ENCODE measurements around the gene RAD23A. TPM values are rescaled to one million over a fixed set of nuclear protein-coding genes. Genes with fewer than 3 reads are reported as not detected.

RAD23A gene
- total RNA-seq, 2 donors from 2014 or later, result 53.7 to 94.6 TPM

- 83 to 92% methylated on average over 5 of the region's 5 CpGs for WGBS, 2 donors
- no peak overlapping the region for H3K27ac ChIP-seq
- intact Hi-C loops (cut with DNase I), result no loop called here
- H3K36me3 ChIP-seq (replicated peaks in 1 of 2; ENCODE audit: insufficient read depth in 1 of 2, low read depth in 2 of 2), result no peaks in the 10 kb centered on the region
- no peak overlapping the region for H3K4me3 ChIP-seq
- H3K27me3 ChIP-seq, result no peaks in the 10 kb centered on the region
- TF ChIP-seq POLR2A (IDR thresholded peaks at IDR 0.05), result no peak
- TF ChIP-seq, protein P1, sequence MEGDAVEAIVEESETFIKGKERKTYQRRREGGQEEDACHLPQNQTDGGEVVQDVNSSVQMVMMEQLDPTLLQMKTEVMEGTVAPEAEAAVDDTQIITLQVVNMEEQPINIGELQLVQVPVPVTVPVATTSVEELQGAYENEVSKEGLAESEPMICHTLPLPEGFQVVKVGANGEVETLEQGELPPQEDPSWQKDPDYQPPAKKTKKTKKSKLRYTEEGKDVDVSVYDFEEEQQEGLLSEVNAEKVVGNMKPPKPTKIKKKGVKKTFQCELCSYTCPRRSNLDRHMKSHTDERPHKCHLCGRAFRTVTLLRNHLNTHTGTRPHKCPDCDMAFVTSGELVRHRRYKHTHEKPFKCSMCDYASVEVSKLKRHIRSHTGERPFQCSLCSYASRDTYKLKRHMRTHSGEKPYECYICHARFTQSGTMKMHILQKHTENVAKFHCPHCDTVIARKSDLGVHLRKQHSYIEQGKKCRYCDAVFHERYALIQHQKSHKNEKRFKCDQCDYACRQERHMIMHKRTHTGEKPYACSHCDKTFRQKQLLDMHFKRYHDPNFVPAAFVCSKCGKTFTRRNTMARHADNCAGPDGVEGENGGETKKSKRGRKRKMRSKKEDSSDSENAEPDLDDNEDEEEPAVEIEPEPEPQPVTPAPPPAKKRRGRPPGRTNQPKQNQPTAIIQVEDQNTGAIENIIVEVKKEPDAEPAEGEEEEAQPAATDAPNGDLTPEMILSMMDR (IDR thresholded peaks at IDR 0.05), result no peak
- peaks cover 5% of the 10 kb centered on the region for H3K4me1 ChIP-seq
- DNase-seq (no peak), ATAC-seq (no peak)
- H3K9me3 ChIP-seq, result no peaks in the 10 kb centered on the region
These were observed 45.6 kb downstream of the RAD23A start for GRCh38 chr19:12991296-12991695.

DNA sequence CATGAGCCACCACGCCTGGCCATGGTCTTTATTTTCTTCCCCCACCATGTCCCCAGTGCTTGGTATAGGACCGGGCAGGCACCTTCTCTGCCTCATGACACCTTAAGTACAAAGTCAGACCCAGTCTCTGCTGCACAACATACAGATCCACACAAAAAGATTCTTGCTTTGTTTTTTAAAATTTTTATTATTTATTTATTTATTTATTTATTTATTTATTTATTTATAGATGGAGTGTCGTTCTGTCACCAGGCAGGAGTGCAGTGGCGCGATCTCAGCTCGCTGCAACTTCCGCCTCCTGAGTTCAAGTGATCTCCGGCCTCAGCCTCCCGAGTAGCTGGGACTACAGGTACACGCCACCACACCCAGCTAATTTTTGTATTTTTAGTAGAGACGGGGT is 47.1 kb downstream of the RAD23A start:
- WGBS, 2 donors, result 88 to 92% methylated on average over 11 of the region's 11 CpGs
- ATAC-seq (no peak), DNase-seq (no peak)
- no peak overlapping the region for H3K27ac ChIP-seq
- TF ChIP-seq POLR2A (IDR thresholded peaks at IDR 0.05), result no peak
- TF ChIP-seq, protein P1 (IDR thresholded peaks at IDR 0.05), result no peak
- H3K4me3 ChIP-seq, result no peak overlapping the region
- intact Hi-C loops (cut with DNase I), result no loop called here
- H3K27me3 ChIP-seq, result no peaks in the 10 kb centered on the region
- no peaks in the 10 kb centered on the region for H3K9me3 ChIP-seq
- peaks cover 18% of the 10 kb centered on the region for H3K4me1 ChIP-seq
- H3K36me3 ChIP-seq (replicated peaks in 1 of 2; ENCODE audit: insufficient read depth in 1 of 2, low read depth in 2 of 2), result no peaks in the 10 kb centered on the region

DNA sequence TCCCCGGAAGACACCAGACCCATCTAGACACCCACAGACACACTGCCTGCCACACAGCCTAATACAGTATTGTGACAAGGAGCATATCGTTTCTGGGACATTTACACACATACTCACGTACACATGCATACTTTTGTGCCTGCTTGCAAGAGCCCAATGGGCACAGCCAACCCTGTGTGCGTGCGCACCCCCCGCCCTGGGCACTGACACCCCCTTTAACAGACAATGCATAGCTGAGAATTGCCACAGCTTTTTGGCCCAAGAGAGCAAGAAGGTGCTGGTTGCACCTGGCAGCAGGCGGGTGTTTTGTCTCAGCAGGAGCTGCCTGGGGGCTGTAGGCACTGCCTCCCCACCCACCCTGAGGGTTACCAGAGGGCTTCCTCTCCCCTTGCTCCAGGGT is 47.9 kb downstream of the RAD23A start:
- no peak overlapping the region for H3K27ac ChIP-seq

GRCh38 chr19:12994701-12995595 is 49.3 kb downstream of the RAD23A start, which contains the start of gene NFIX:
Gene NFIX, plus strand, starts transcription at chr19:12995475. Its CDS starts 363 bp downstream, at chr19:12995838.
- peak; percentile 73 for ATAC-seq
- H3K27ac ChIP-seq, result peak within 1 kb of the TSS; percentile 72 to 81 (median 77)
- peaks cover 23% of the 10 kb centered on the region for H3K4me1 ChIP-seq
- intact Hi-C loops (cut with DNase I), result no loop called here
- no peaks in the 10 kb centered on the region for H3K27me3 ChIP-seq
- peak within 1 kb of the TSS; percentile 39 to 70 for H3K4me3 ChIP-seq
- no peaks in the 10 kb centered on the region for H3K9me3 ChIP-seq
- no peak for TF ChIP-seq POLR2A (IDR thresholded peaks at IDR 0.05)
- TF ChIP-seq, protein P1 (IDR thresholded peaks at IDR 0.05), result no peak
- peaks cover 0 to 3% of the 10 kb centered on the region in 2 donors for H3K36me3 ChIP-seq (replicated peaks in 1 of 2; ENCODE audit: insufficient read depth in 1 of 2, low read depth in 2 of 2)
- 9 to 50% methylated on average over 4 to 78 of the region's 84 CpGs for WGBS, 2 donors
- DNase-seq, result peak; percentile 73 to 79 (median 74)

More for the DNA sequence above, 47.9 kb downstream of the RAD23A start:
- no peak for TF ChIP-seq POLR2A (IDR thresholded peaks at IDR 0.05)
- TF ChIP-seq, protein P1 (IDR thresholded peaks at IDR 0.05), result no peak
- WGBS, 2 donors, result 88 to 92% methylated on average over 1 to 7 of the region's 7 CpGs
- H3K4me1 ChIP-seq, result peaks cover 23% of the 10 kb centered on the region
- intact Hi-C loops (cut with DNase I), result no loop called here
- H3K9me3 ChIP-seq, result no peaks in the 10 kb centered on the region
- H3K27me3 ChIP-seq, result no peaks in the 10 kb centered on the region
- no peak for ATAC-seq
- H3K36me3 ChIP-seq (replicated peaks in 1 of 2; ENCODE audit: insufficient read depth in 1 of 2, low read depth in 2 of 2), result no peaks in the 10 kb centered on the region
- no peak overlapping the region for H3K4me3 ChIP-seq
- DNase-seq, result no peak

Data from body of pancreas (tissue), 4 donors.